Thyroid gland (tissue), 4 donors: Measurements from ENCODE around the gene MAGI1. TPM values are rescaled to one million over a fixed set of nuclear protein-coding genes. Genes with fewer than 3 reads are reported as not detected.

Source experiments
- DNase-seq, 2 donors: peaks; one replicate each; pipeline ENCODE4 v3.0.0-alpha.2; 2019
- H3K27ac ChIP-seq, 3 donors: fragments of 200-600 bp; sonication (generic); 1 replicate in 2 of 3; 2 replicates in 1 of 3; pipeline ENCODE4 v1.5.1; 2016 to 2019; ENCODE audit warnings: mild to moderate bottlenecking in 1 of 3, moderate library complexity in 1 of 3
- H3K27me3 ChIP-seq: fragments of 200-600 bp; sonication (generic); one replicate; pipeline ENCODE4 v1.5.1; 2019
- H3K36me3 ChIP-seq, 2 donors: fragments of 200-600 bp; sonication (generic); one replicate each; pipeline ENCODE4 v1.5.1; 2016 to 2019
- H3K4me1 ChIP-seq, 2 donors: fragments of 200-600 bp; sonication (generic); one replicate each; pipeline ENCODE4 v1.5.1; 2017 to 2019
- H3K4me3 ChIP-seq, 3 donors: fragments of 200-600 bp; sonication (generic); replicated peaks in 1 of 3; 1 replicate in 2 of 3; 2 replicates in 1 of 3; pipeline ENCODE4 v1.5.1; 2016; ENCODE audit warnings: mild to moderate bottlenecking in 1 of 3
- H3K9me3 ChIP-seq: fragments of 200-600 bp; sonication (generic); one replicate; pipeline ENCODE4 v1.5.1; 2017
- CTCF ChIP-seq, 6 experiments: fragments of 200-600 bp in 3 of 6; fragments of 450-650 bp in 3 of 6; sonication (generic) in 3 of 6; IDR thresholded peaks; one replicate each; pipeline ENCODE4 v1.5.1; 2016 to 2019; ENCODE audit warnings: antibody characterized with exemption in 6 of 6, mild to moderate bottlenecking in 2 of 6, inconsistent platforms in 1 of 6, moderate library complexity in 1 of 6
- POLR2A ChIP-seq, 2 donors: fragments of 450-650 bp; IDR thresholded peaks; one replicate each; pipeline ENCODE4 v1.6.1; 2017; ENCODE audit warnings: antibody characterized with exemption in 2 of 2, mild to moderate bottlenecking in 2 of 2, moderate library complexity in 1 of 2
- WGBS, 2 donors: methylation state at CpG; one replicate each; pipeline ENCODE4 v1.1.5; 2017; 5-methylcytosine and 5-hydroxymethylcytosine counted together
- intact Hi-C: fragments of 100-400 bp; cut with DNase I; formaldehyde crosslinking; loops from one replicate; pipeline ENCODE4 v1.15.1; 2023
- total RNA-seq, 4 donors: library from RNA; depleted of rRNA; stranded (reverse); fragments of >200 nt; gene quantifications; one replicate each; pipeline ENCODE4 v1.2.3, GENCODE V29; 2016

The MAGI1 gene
- total RNA-seq, 4 donors from 2014 or later = 60.5 to 123 (median 87.5) TPM

- 82 to 86% methylated on average over 7 of the region's 7 CpGs for WGBS, 2 donors
These were observed 405.6 kb downstream of the MAGI1 start for GRCh38 chr3:65633018-65633638.

DNA sequence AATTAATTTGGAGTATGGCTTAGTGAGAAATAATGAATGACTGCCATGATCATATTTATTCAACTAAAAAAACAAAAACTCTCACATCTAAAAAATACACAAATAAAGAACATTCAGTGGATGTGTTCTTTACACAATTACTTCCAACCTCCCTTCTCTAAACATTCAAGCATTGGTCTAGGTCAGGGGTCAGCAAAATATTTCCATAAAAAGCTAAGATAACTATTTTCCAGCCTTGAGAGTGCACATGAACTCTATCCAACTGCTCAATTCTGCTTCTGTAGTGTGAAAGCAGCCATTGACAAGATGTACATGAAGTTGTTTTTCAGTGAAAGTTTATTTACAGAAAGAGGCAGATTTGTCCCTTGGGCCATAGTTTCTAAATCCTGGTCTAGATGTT lies 406.3 kb downstream of the MAGI1 start:
- Histone ChIP-seq H3K27ac (no peak overlapping the region), H3K36me3 (no peaks in the 10 kb centered on the region), H3K27me3 (no peaks in the 10 kb centered on the region), H3K4me3 (no peak overlapping the region), H3K9me3 (no peaks in the 10 kb centered on the region), H3K4me1 (peaks cover 3 to 11% of the 10 kb centered on the region in 2 donors)
- intact Hi-C loops = no loop called here
- DNase-seq = no peak
- TF ChIP-seq CTCF (IDR thresholded peaks at IDR 0.05) = no peak
- TF ChIP-seq POLR2A (IDR thresholded peaks at IDR 0.05) = no peak

More at GRCh38 chr3:65633018-65633638, 405.6 kb downstream of the MAGI1 start:
- no peak for TF ChIP-seq POLR2A (IDR thresholded peaks at IDR 0.05)
- TF ChIP-seq CTCF (IDR thresholded peaks at IDR 0.05) = no peak
- Histone ChIP-seq H3K27ac (no peak overlapping the region), H3K4me1 (peaks cover 3 to 11% of the 10 kb centered on the region in 2 donors), H3K4me3 (no peak overlapping the region), H3K9me3 (no peaks in the 10 kb centered on the region), H3K27me3 (no peaks in the 10 kb centered on the region), H3K36me3 (no peaks in the 10 kb centered on the region)
- DNase-seq = no peak
- intact Hi-C loops = no loop called here

- no peaks in the 10 kb centered on the region for H3K9me3 ChIP-seq
- peaks cover 3 to 7% of the 10 kb centered on the region in 2 donors for H3K4me1 ChIP-seq
- H3K36me3 ChIP-seq = no peaks in the 10 kb centered on the region
- TF ChIP-seq CTCF (IDR thresholded peaks at IDR 0.05) (no peak), POLR2A (IDR thresholded peaks at IDR 0.05) (no peak)
- intact Hi-C loops = no loop called here
- no peak for DNase-seq
- H3K27ac ChIP-seq = no peak overlapping the region
- no peak overlapping the region for H3K4me3 ChIP-seq
- H3K27me3 ChIP-seq = no peaks in the 10 kb centered on the region
- 52 to 58% methylated on average over 2 of the region's 2 CpGs for WGBS, 2 donors
These were observed 409.7 kb downstream of the MAGI1 start for GRCh38 chr3:65628978-65629377.

DNA sequence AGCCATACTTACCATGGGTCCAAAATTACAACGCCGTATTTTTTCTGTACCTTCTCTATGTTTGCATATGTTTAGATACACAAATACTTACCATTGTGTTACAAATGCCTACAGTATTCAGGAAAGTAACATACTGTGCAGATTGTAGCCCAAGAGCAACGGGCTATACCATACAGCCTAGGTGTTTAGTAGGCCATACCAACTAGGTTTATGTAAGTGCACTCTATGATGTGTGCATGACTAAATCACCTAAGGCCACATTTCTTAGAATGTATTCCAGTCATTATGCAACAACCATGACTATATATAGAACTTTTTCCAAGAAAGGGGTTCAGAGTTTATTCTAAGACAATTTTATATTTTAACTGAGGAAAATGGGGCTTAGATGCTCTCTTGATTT lies 411.7 kb downstream of the MAGI1 start:
- WGBS, 2 donors = 96 to 98% methylated on average over 3 of the region's 3 CpGs
- no peak overlapping the region for H3K27ac ChIP-seq
- H3K4me1 ChIP-seq = no peaks in the 10 kb centered on the region
- intact Hi-C loops = no loop called here
- no peaks in the 10 kb centered on the region for H3K36me3 ChIP-seq
- H3K27me3 ChIP-seq = no peaks in the 10 kb centered on the region
- H3K4me3 ChIP-seq = no peak overlapping the region
- TF ChIP-seq CTCF (IDR thresholded peaks at IDR 0.05) = no peak
- TF ChIP-seq POLR2A (IDR thresholded peaks at IDR 0.05) = no peak
- H3K9me3 ChIP-seq = no peaks in the 10 kb centered on the region
- no peak for DNase-seq

DNA sequence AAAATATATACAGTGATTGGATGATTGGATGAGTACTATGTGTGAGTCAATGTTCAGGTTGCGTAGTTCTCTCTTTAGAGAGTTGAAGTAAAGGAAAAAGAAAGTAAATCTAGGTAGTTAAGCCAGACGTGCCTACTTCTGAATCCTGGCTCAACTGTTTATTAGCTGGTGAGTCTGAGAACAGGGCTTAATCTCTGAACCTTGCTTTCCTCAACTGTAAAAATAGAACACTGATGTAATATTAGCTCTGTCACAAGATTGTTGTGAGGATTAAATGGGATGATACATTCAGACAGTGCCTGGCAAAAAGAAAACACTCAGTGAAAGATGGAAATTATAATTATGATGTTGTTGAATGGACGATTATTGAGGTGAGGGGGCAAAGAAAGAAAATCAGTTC lies 413.4 kb downstream of the MAGI1 start:
- H3K9me3 ChIP-seq = no peaks in the 10 kb centered on the region
- no peaks in the 10 kb centered on the region for H3K36me3 ChIP-seq
- intact Hi-C loops = no loop called here
- no peak for TF ChIP-seq CTCF (IDR thresholded peaks at IDR 0.05)
- no peak for TF ChIP-seq POLR2A (IDR thresholded peaks at IDR 0.05)
- WGBS, 2 donors = 75 to 89% methylated on average over 3 of the region's 3 CpGs
- no peaks in the 10 kb centered on the region for H3K27me3 ChIP-seq
- DNase-seq = no peak
- H3K4me1 ChIP-seq = no peaks in the 10 kb centered on the region
- H3K27ac ChIP-seq = no peak overlapping the region
- no peak overlapping the region for H3K4me3 ChIP-seq
